Measurements from ENCODE around the gene CROT.

DNA sequence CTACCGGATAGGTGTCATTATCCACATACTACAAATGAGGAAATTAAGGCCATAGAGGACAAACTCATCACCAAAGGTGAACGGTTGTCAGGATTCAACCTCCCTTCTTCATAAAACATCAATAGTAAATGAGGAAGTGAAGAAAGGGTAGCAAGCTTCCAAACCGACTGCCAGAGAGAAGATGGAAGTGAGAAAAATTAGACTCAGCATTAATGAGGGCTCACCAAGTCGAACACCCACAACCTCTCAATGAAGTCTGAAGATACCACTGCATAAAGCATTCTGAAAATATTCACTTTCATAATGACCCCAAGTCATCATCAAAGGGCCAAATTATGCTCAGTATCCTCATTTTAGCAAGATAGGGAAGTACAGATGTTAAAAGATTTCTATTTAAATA lies 100.4 kb downstream of the CROT start:
- TF ChIP-seq, protein P1, sequence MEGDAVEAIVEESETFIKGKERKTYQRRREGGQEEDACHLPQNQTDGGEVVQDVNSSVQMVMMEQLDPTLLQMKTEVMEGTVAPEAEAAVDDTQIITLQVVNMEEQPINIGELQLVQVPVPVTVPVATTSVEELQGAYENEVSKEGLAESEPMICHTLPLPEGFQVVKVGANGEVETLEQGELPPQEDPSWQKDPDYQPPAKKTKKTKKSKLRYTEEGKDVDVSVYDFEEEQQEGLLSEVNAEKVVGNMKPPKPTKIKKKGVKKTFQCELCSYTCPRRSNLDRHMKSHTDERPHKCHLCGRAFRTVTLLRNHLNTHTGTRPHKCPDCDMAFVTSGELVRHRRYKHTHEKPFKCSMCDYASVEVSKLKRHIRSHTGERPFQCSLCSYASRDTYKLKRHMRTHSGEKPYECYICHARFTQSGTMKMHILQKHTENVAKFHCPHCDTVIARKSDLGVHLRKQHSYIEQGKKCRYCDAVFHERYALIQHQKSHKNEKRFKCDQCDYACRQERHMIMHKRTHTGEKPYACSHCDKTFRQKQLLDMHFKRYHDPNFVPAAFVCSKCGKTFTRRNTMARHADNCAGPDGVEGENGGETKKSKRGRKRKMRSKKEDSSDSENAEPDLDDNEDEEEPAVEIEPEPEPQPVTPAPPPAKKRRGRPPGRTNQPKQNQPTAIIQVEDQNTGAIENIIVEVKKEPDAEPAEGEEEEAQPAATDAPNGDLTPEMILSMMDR (IDR thresholded peaks at IDR 0.05), result no peak
- no peak for TF ChIP-seq POLR2AphosphoS5 (IDR thresholded peaks at IDR 0.05)
